Testis (tissue), 2 donors: Measurements from ENCODE around the gene TEAD3.

Source experiments
- POLR2A ChIP-seq: fragments of 450-650 bp; IDR thresholded peaks from one replicate; pipeline ENCODE4 v1.6.1; 2017; ENCODE audit warnings: antibody characterized with exemption, mild to moderate bottlenecking, moderate library complexity
- TF ChIP-seq, protein P1 (sequence below), 3 experiments: fragments of 450-650 bp in 2 of 3; fragments of 200-600 bp in 1 of 3; sonication (generic) in 1 of 3; IDR thresholded peaks; one replicate each; pipeline ENCODE4 v1.5.1; 2016 to 2019; ENCODE audit warnings: antibody characterized with exemption in 3 of 3, mild to moderate bottlenecking in 2 of 3, moderate library complexity in 1 of 3

DNA sequence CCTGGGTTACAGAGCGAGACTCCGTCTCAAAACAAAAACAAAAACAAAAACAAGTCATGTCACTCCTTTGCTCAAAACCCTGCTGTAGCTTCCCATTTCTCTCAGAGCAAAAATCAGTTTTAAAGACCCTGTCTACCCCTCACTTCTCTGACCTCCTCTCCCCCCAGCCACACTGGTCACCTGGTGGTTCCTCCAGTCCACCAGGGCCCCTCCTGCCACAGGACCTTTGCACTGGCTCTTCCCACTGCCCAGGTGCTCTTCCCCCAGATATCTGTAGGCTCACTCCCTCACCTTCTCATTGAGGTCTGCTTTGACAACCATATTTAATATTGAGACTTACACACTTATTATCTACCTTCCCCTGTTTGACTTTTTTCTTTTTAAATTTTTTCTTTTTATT lies 4.9 kb upstream of the TEAD3 start:
- TF ChIP-seq, protein P1, sequence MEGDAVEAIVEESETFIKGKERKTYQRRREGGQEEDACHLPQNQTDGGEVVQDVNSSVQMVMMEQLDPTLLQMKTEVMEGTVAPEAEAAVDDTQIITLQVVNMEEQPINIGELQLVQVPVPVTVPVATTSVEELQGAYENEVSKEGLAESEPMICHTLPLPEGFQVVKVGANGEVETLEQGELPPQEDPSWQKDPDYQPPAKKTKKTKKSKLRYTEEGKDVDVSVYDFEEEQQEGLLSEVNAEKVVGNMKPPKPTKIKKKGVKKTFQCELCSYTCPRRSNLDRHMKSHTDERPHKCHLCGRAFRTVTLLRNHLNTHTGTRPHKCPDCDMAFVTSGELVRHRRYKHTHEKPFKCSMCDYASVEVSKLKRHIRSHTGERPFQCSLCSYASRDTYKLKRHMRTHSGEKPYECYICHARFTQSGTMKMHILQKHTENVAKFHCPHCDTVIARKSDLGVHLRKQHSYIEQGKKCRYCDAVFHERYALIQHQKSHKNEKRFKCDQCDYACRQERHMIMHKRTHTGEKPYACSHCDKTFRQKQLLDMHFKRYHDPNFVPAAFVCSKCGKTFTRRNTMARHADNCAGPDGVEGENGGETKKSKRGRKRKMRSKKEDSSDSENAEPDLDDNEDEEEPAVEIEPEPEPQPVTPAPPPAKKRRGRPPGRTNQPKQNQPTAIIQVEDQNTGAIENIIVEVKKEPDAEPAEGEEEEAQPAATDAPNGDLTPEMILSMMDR (IDR thresholded peaks at IDR 0.05) = no peak
- TF ChIP-seq POLR2A = no peak
